GM19328 (cell line): ENCODE data around the gene TULP1.

Experiments used
- ATAC-seq: cut with Tn5 transposase; IDR thresholded peaks from one replicate; pipeline ENCODE4 v1.9.1; 2021; ENCODE audit warnings: mild to moderate bottlenecking, moderate library complexity; ENCODE audit not compliant: unreplicated experiment

The TULP1 gene

GRCh38 chr6:35485402-35485877 is 27.3 kb downstream of the TULP1 start:
- ATAC-seq: no peak

GRCh38 chr6:35484921-35485392 is 27.7 kb downstream of the TULP1 start:
- no peak for ATAC-seq

GRCh38 chr6:35483893-35484645 is 28.6 kb downstream of the TULP1 start:
- no peak for ATAC-seq

- no peak for ATAC-seq
Observed at GRCh38 chr6:35483490-35483889, 29.2 kb downstream of the TULP1 start.

GRCh38 chr6:35483062-35483461 is 29.6 kb downstream of the TULP1 start:
- no peak for ATAC-seq

GRCh38 chr6:35481226-35481625 is 31.5 kb downstream of the TULP1 start:
- no peak for ATAC-seq

GRCh38 chr6:35480176-35480575 is 32.5 kb downstream of the TULP1 start:
- no peak for ATAC-seq

- no peak for ATAC-seq
Observed at GRCh38 chr6:35478259-35478658, 34.4 kb downstream of the TULP1 start.

- ATAC-seq: no peak
Observed at GRCh38 chr6:35477551-35478179, 35.0 kb downstream of the TULP1 start.

- ATAC-seq: no peak
Observed at GRCh38 chr6:35477028-35477427, 35.7 kb downstream of the TULP1 start.

- no peak for ATAC-seq
Observed at GRCh38 chr6:35476004-35476403, 36.7 kb downstream of the TULP1 start.

- no peak for ATAC-seq
Observed at GRCh38 chr6:35475573-35475972, 37.1 kb downstream of the TULP1 start.

GRCh38 chr6:35474942-35475570 is 37.6 kb downstream of the TULP1 start:
- no peak for ATAC-seq

GRCh38 chr6:35474131-35474941 is 38.4 kb downstream of the TULP1 start:
- ATAC-seq: no peak

GRCh38 chr6:35473850-35474130 is 38.9 kb downstream of the TULP1 start:
- ATAC-seq: no peak

- no peak for ATAC-seq
Observed at GRCh38 chr6:35473075-35473849, 39.4 kb downstream of the TULP1 start.

GRCh38 chr6:35471836-35472345 is 40.8 kb downstream of the TULP1 start:
- ATAC-seq: no peak

GRCh38 chr6:35470663-35471120 is 42.0 kb downstream of the TULP1 start:
- ATAC-seq: no peak

- ATAC-seq: no peak
Observed at GRCh38 chr6:35469751-35470662, 42.7 kb downstream of the TULP1 start.
